H9 (cell line): ENCODE results near the gene PDE6H. TPM values are rescaled to one million over a fixed set of nuclear protein-coding genes. Genes with fewer than 3 reads are reported as not detected.

Source experiments
- DNase-seq: peaks from one replicate; pipeline ENCODE4 v3.0.0-alpha.2; 2017
- H2AFZ ChIP-seq: one replicate; pipeline ENCODE4 v1.6.1; 2013; ENCODE audit warnings: mild to moderate bottlenecking, low read length, control low read depth, moderate library complexity
- H2AK5ac ChIP-seq: 2 replicates; pipeline ENCODE4 v1.6.1; 2013; ENCODE audit warnings: low read length, control low read depth, mixed read lengths; ENCODE audit not compliant: insufficient read length
- H2BK120ac ChIP-seq: one replicate; pipeline ENCODE4 v1.6.1; 2013; ENCODE audit warnings: low read depth, mild to moderate bottlenecking, low read length, control low read depth, inconsistent platforms; ENCODE audit not compliant: poor library complexity, severe bottlenecking
- H2BK12ac ChIP-seq: 2 replicates; pipeline ENCODE4 v1.6.1; 2013; ENCODE audit warnings: low read length, control low read depth, mixed read lengths, low read depth; ENCODE audit not compliant: insufficient read length
- H2BK15ac ChIP-seq: 2 replicates; pipeline ENCODE4 v1.6.1; 2013; ENCODE audit warnings: low read depth, low read length, control low read depth
- H2BK20ac ChIP-seq: one replicate; pipeline ENCODE4 v1.6.1; 2013; ENCODE audit warnings: low read depth, mild to moderate bottlenecking, low read length, control low read depth, inconsistent platforms; ENCODE audit not compliant: poor library complexity, severe bottlenecking
- H2BK5ac ChIP-seq: 2 replicates; pipeline ENCODE4 v1.6.1; 2013; ENCODE audit warnings: low read length, control low read depth, mixed read lengths; ENCODE audit not compliant: insufficient read length
- H3K14ac ChIP-seq: 2 replicates; pipeline ENCODE4 v1.6.1; 2013; ENCODE audit warnings: low read length, control low read depth; ENCODE audit not compliant: insufficient read depth
- H3K18ac ChIP-seq: 2 replicates; pipeline ENCODE4 v1.6.1; 2013; ENCODE audit warnings: low read depth, mild to moderate bottlenecking, mixed read lengths, low read length, control low read depth; ENCODE audit not compliant: insufficient read length
- H3K23ac ChIP-seq: 2 replicates; pipeline ENCODE4 v1.6.1; 2013; ENCODE audit warnings: low read length, control low read depth, mixed read lengths, low read depth; ENCODE audit not compliant: insufficient read length
- H3K23me2 ChIP-seq: 2 replicates; pipeline ENCODE4 v1.6.1; 2013; ENCODE audit warnings: low read depth, mild to moderate bottlenecking, mixed read lengths, low read length, control low read depth; ENCODE audit not compliant: insufficient read length, poor library complexity, severe bottlenecking
- H3K27ac ChIP-seq: 2 replicates; pipeline ENCODE4 v1.5.1; 2013; ENCODE audit warnings: low read length, control low read depth, mixed read lengths, low read depth; ENCODE audit not compliant: insufficient read length
- H3K27me3 ChIP-seq: 2 replicates; pipeline ENCODE4 v1.6.1; 2013; ENCODE audit warnings: low read length, control low read depth, inconsistent platforms; ENCODE audit not compliant: insufficient read depth
- H3K4ac ChIP-seq: 2 replicates; pipeline ENCODE4 v1.6.1; 2013; ENCODE audit warnings: low read depth, mild to moderate bottlenecking, control low read depth, inconsistent platforms, low read length, moderate library complexity
- H3K4me1 ChIP-seq: 2 replicates; pipeline ENCODE4 v1.6.1; 2013; ENCODE audit warnings: low read length, control low read depth, inconsistent platforms; ENCODE audit not compliant: insufficient read depth
- H3K4me2 ChIP-seq: 2 replicates; pipeline ENCODE4 v1.6.1; 2013; ENCODE audit warnings: low read length, control low read depth, mixed read lengths; ENCODE audit not compliant: insufficient read length, insufficient read depth
- H3K56ac ChIP-seq: 2 replicates; pipeline ENCODE4 v1.6.1; 2013; ENCODE audit warnings: low read depth, mild to moderate bottlenecking, mixed read lengths, low read length, control low read depth; ENCODE audit not compliant: insufficient read length
- H3K79me1 ChIP-seq: 2 replicates; pipeline ENCODE4 v1.6.1; 2013; ENCODE audit warnings: low read depth, mild to moderate bottlenecking, moderate library complexity, low read length, control low read depth, inconsistent platforms; ENCODE audit not compliant: insufficient read depth, poor library complexity, severe bottlenecking
- H3K79me2 ChIP-seq: 2 replicates; pipeline ENCODE4 v1.6.1; 2013; ENCODE audit warnings: low read length, control low read depth, inconsistent platforms; ENCODE audit not compliant: insufficient read depth
- H3K9ac ChIP-seq: 2 replicates; pipeline ENCODE4 v1.6.1; 2013; ENCODE audit warnings: low read length, control low read depth, mixed read lengths; ENCODE audit not compliant: insufficient read length; ENCODE audit errors: extremely low read depth
- H3K9me3 ChIP-seq: one replicate; pipeline ENCODE4 v1.6.1; 2013; ENCODE audit warnings: low read depth, low read length, inconsistent platforms; ENCODE audit not compliant: control insufficient read depth
- H3T11ph ChIP-seq: one replicate; pipeline ENCODE4 v1.6.1; 2013; ENCODE audit warnings: mild to moderate bottlenecking, low read length, control low read depth, inconsistent platforms
- H4K20me1 ChIP-seq: one replicate; pipeline ENCODE4 v1.6.1; 2013; ENCODE audit not compliant: control insufficient read depth, insufficient read length, insufficient read depth
- H4K5ac ChIP-seq: 2 replicates; pipeline ENCODE4 v1.6.1; 2013; ENCODE audit warnings: low read depth, mild to moderate bottlenecking, mixed read lengths, low read length, control low read depth; ENCODE audit not compliant: insufficient read length
- H4K8ac ChIP-seq: replicated peaks from 2 replicates; pipeline ENCODE4 v1.6.1; 2013; ENCODE audit warnings: low read length, control low read depth, mixed read lengths, low read depth; ENCODE audit not compliant: insufficient read length
- H4K91ac ChIP-seq: 2 replicates; pipeline ENCODE4 v1.6.1; 2013; ENCODE audit warnings: low read depth, mild to moderate bottlenecking, moderate library complexity, mixed read lengths, low read length, control low read depth; ENCODE audit not compliant: insufficient read length
- H3K27ac Mint-ChIP-seq, 3 experiments: 2 replicates in 2 of 3; 3 replicates in 1 of 3; pipeline ENCODE4 v1.8.0; 2020 to 2021; ENCODE audit warnings: mixed read lengths in 3 of 3, mild to moderate bottlenecking in 1 of 3, moderate library complexity in 1 of 3
- H3K27me3 Mint-ChIP-seq: 2 replicates; pipeline ENCODE4 v1.8.0; 2021; ENCODE audit warnings: low read depth, mild to moderate bottlenecking, moderate library complexity, mixed read lengths
- H3K36me3 Mint-ChIP-seq, 3 experiments: 2 replicates in 2 of 3; 3 replicates in 1 of 3; pipeline ENCODE4 v1.8.0; 2020 to 2021; ENCODE audit warnings: low read depth in 3 of 3, mixed read lengths in 3 of 3; ENCODE audit not compliant: insufficient read depth in 1 of 3
- H3K4me1 Mint-ChIP-seq, 2 experiments: 2 replicates each; pipeline ENCODE4 v1.8.0; 2020; ENCODE audit warnings: mixed read lengths in 2 of 2
- H3K4me3 Mint-ChIP-seq, 2 experiments: 2 replicates in 1 of 2; 3 replicates in 1 of 2; pipeline ENCODE4 v1.8.0; 2020 to 2021; ENCODE audit warnings: mild to moderate bottlenecking in 2 of 2, mixed read lengths in 2 of 2, moderate library complexity in 1 of 2
- H3K9me3 Mint-ChIP-seq, 2 experiments: 2 replicates in 1 of 2; 3 replicates in 1 of 2; pipeline ENCODE4 v1.8.0; 2020; ENCODE audit warnings: mild to moderate bottlenecking in 2 of 2, mixed read lengths in 2 of 2, moderate library complexity in 1 of 2
- WGBS: extraction: QIAGEN DNeasy Blood & Tissue Kit; methylation state at CpG from one replicate; pipeline ENCODE4 v1.1.7; 2013; ENCODE audit warnings: missing lambda C conversion rate, low lambda C conversion rate, mixed read lengths; ENCODE audit not compliant: insufficient read length; ENCODE audit errors: extremely low coverage; 5-methylcytosine and 5-hydroxymethylcytosine counted together
- total RNA-seq: library from RNA; stranded (reverse); gene quantifications from 2 replicates; pipeline ENCODE4 v1.2.1, GENCODE V29; 2021
- TF ChIP-seq, protein P1 (sequence below): fragments of 200-600 bp; sonication (generic); conservative IDR thresholded peaks from 3 replicates; pipeline ENCODE4 v1.8.0; 2021; ENCODE audit warnings: antibody characterized with exemption, mild to moderate bottlenecking

The PDE6H gene
- total RNA-seq, 1 experiment from 2014 or later, result not detected

DNA sequence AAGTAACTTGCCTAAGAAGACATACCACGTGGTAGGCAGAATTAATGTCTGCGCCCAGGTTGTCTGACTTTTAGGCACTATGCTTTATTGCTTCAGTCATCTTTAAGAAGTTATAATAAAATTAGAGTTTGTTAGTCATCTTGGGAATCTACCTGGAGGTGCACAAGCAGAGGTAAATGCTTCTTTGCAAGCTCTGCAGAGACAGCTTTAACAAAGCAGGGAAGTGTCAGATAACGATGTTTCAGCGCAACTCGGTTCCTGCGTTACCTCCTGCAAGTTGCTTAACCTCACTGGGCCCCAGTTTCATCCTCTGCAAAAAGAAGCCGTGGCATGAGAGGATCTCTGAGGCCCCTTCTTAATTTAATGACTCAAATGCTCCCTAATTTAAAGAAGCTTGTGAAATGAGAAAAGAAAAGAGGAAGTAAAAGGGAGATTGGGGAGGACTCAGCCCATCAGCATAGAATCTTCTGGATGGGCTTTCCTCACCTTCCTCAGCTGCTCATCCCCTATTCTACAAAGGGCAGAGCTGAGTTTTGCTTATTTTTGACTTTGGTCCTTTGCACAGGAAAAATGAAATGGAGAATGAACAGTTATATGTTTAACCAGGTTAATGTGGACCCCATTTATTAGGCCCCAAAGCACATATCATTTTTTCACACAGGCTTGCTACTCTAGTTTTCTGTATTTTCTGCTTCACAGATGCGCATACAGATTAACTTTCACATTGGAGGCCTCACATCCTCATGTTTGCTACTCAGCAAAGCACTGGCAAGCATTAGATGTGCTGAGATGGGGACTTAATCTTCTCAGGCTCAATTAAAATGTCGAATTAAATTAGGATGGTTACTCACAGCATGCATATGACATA lies 16.6 kb upstream of the PDE6H start:
- H2BK5ac ChIP-seq, result no peak overlapping the region
- H2BK20ac ChIP-seq, result no peak overlapping the region
- H4K5ac ChIP-seq, result no peak overlapping the region
- H3K27me3 Mint-ChIP-seq, result no peaks in the 10 kb centered on the region
- H4K20me1 ChIP-seq, result no peaks in the 10 kb centered on the region
- H3K23ac ChIP-seq, result no peak overlapping the region
- no peaks in the 10 kb centered on the region for H3K79me2 ChIP-seq
- no peak overlapping the region for H2BK120ac ChIP-seq
- H3K23me2 ChIP-seq, result no peaks in the 10 kb centered on the region
- no peak overlapping the region for H2BK15ac ChIP-seq
- no peaks in the 10 kb centered on the region for H3K9me3 Mint-ChIP-seq
- no CpG with 5 or more reads among the region's 9 CpGs for WGBS
- H3K4me1 Mint-ChIP-seq, result peaks cover 8 to 9% of the 10 kb centered on the region in 2 experiments
- no peaks in the 10 kb centered on the region for H3K79me1 ChIP-seq
- no peak overlapping the region for H2BK12ac ChIP-seq
- no peak for DNase-seq
- no peak overlapping the region for H3K4me2 ChIP-seq
- no peak overlapping the region for H3K56ac ChIP-seq
- no peaks in the 10 kb centered on the region for H3K27me3 ChIP-seq
- H3K14ac ChIP-seq, result no peak overlapping the region
- no peak overlapping the region for H4K8ac ChIP-seq
- no peak overlapping the region for H3K18ac ChIP-seq
- H2AK5ac ChIP-seq, result no peak overlapping the region
- H3K4me3 Mint-ChIP-seq, result no peak overlapping the region
- no peaks in the 10 kb centered on the region for H3K9me3 ChIP-seq
- H3K27ac ChIP-seq, result no peak overlapping the region
- H3K36me3 Mint-ChIP-seq, result no peaks in the 10 kb centered on the region
- H3K27ac Mint-ChIP-seq, result no peak overlapping the region
- TF ChIP-seq, protein P1, sequence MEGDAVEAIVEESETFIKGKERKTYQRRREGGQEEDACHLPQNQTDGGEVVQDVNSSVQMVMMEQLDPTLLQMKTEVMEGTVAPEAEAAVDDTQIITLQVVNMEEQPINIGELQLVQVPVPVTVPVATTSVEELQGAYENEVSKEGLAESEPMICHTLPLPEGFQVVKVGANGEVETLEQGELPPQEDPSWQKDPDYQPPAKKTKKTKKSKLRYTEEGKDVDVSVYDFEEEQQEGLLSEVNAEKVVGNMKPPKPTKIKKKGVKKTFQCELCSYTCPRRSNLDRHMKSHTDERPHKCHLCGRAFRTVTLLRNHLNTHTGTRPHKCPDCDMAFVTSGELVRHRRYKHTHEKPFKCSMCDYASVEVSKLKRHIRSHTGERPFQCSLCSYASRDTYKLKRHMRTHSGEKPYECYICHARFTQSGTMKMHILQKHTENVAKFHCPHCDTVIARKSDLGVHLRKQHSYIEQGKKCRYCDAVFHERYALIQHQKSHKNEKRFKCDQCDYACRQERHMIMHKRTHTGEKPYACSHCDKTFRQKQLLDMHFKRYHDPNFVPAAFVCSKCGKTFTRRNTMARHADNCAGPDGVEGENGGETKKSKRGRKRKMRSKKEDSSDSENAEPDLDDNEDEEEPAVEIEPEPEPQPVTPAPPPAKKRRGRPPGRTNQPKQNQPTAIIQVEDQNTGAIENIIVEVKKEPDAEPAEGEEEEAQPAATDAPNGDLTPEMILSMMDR, result no peak
- H3T11ph ChIP-seq, result no peak overlapping the region
- peaks cover 8% of the 10 kb centered on the region for H3K4me1 ChIP-seq
- no peak overlapping the region for H3K4ac ChIP-seq
- no peak overlapping the region for H4K91ac ChIP-seq
- H2AFZ ChIP-seq, result no peak overlapping the region
- no peak overlapping the region for H3K9ac ChIP-seq
